HEK293 (cell line): ENCODE measurements around the gene ZDHHC3.
A peak's percentile ranks its signal among the peaks of the same experiment; 100 is the strongest.

Experiments
- ATF2 ChIP-seq: fragments of 450-650 bp; formaldehyde crosslinking; IDR thresholded peaks from 2 replicates; pipeline ENCODE4 v1.5.1; 2016; ENCODE audit warnings: missing biosample characterization, missing genetic modification characterization, low read depth
- EGR2 ChIP-seq: fragments of 450-650 bp; formaldehyde crosslinking; IDR thresholded peaks from 2 replicates; pipeline ENCODE4 v1.5.1; 2016; ENCODE audit warnings: low read depth, missing biosample characterization, missing genetic modification characterization
- GLI2 ChIP-seq: fragments of 450-650 bp; formaldehyde crosslinking; IDR thresholded peaks from 2 replicates; pipeline ENCODE4; 2017; ENCODE audit warnings: missing biosample characterization, missing genetic modification characterization, low read depth, borderline replicate concordance
- GLIS2 ChIP-seq: fragments of 450-650 bp; formaldehyde crosslinking; IDR thresholded peaks from 2 replicates; pipeline ENCODE4 v1.5.1; 2016; ENCODE audit warnings: missing biosample characterization, missing genetic modification characterization
- HOXC10 ChIP-seq: sonication (generic); formaldehyde crosslinking; IDR thresholded peaks from 2 replicates; pipeline ENCODE4 v1.8.1; 2023; ENCODE audit warnings: mild to moderate bottlenecking, missing genetic modification reagents
- KLF1 ChIP-seq: fragments of 450-650 bp; formaldehyde crosslinking; IDR thresholded peaks from 2 replicates; pipeline ENCODE4 v1.5.1; 2016; ENCODE audit warnings: missing biosample characterization, missing genetic modification characterization
- KLF7 ChIP-seq: fragments of 450-650 bp; formaldehyde crosslinking; IDR thresholded peaks from 2 replicates; pipeline ENCODE4 v1.5.1; 2016; ENCODE audit warnings: missing biosample characterization, missing genetic modification characterization, borderline replicate concordance
- MYNN ChIP-seq: fragments of 450-650 bp; formaldehyde crosslinking; IDR thresholded peaks from 2 replicates; pipeline ENCODE4 v1.5.1; 2016; ENCODE audit warnings: missing biosample characterization, missing genetic modification characterization, borderline replicate concordance
- PRDM1 ChIP-seq: fragments of 450-650 bp; formaldehyde crosslinking; IDR thresholded peaks from 2 replicates; pipeline ENCODE4; 2016; ENCODE audit warnings: missing biosample characterization, missing genetic modification characterization
- REPIN1 ChIP-seq: fragments of 450-650 bp; formaldehyde crosslinking; IDR thresholded peaks from 2 replicates; pipeline ENCODE4 v1.5.1; 2017; ENCODE audit warnings: missing biosample characterization, missing genetic modification characterization, low read depth
- SALL2 ChIP-seq: fragments of 450-650 bp; formaldehyde crosslinking; IDR thresholded peaks from 2 replicates; pipeline ENCODE4 v1.5.0; 2017; ENCODE audit warnings: missing biosample characterization, mild to moderate bottlenecking, missing genetic modification characterization, borderline replicate concordance
- SP2 ChIP-seq: fragments of 450-650 bp; formaldehyde crosslinking; IDR thresholded peaks from 2 replicates; pipeline ENCODE4 v1.5.1; 2016; ENCODE audit warnings: missing biosample characterization, missing genetic modification characterization
- TCF7L2 ChIP-seq: IDR thresholded peaks from 2 replicates; pipeline ENCODE4 v1.6.1; 2011; ENCODE audit warnings: low read depth, mild to moderate bottlenecking, inconsistent platforms, low read length, moderate library complexity, borderline replicate concordance
- TRIM28 ChIP-seq: IDR thresholded peaks from 2 replicates; pipeline ENCODE4 v1.6.1; 2011; ENCODE audit warnings: low read length, control low read depth, borderline replicate concordance
- ZNF10 ChIP-seq: fragments of 450-650 bp; formaldehyde crosslinking; IDR thresholded peaks from 2 replicates; pipeline ENCODE4 v1.5.1; 2017; ENCODE audit warnings: missing biosample characterization, missing genetic modification characterization
- ZNF202 ChIP-seq: fragments of 450-650 bp; formaldehyde crosslinking; IDR thresholded peaks from 2 replicates; pipeline ENCODE4 v1.5.1; 2016; ENCODE audit warnings: missing biosample characterization, missing genetic modification characterization, borderline replicate concordance
- ZNF214 ChIP-seq: fragments of 450-650 bp; formaldehyde crosslinking; IDR thresholded peaks from 2 replicates; pipeline ENCODE4 v1.5.1; 2017; ENCODE audit warnings: missing biosample characterization, mild to moderate bottlenecking, missing genetic modification characterization, borderline replicate concordance
- ZNF341 ChIP-seq: fragments of 450-650 bp; formaldehyde crosslinking; IDR thresholded peaks from 2 replicates; pipeline ENCODE4; 2016; ENCODE audit warnings: low read depth, missing biosample characterization, missing genetic modification characterization
- ZNF366 ChIP-seq: fragments of 450-650 bp; formaldehyde crosslinking; conservative IDR thresholded peaks from 2 replicates; pipeline ENCODE4 v1.5.1; 2016; ENCODE audit warnings: missing biosample characterization, missing genetic modification characterization
- ZNF416 ChIP-seq: fragments of 450-650 bp; formaldehyde crosslinking; IDR thresholded peaks from 2 replicates; pipeline ENCODE4 v1.5.1; 2016; ENCODE audit warnings: missing biosample characterization, missing genetic modification characterization
- ZNF530 ChIP-seq: fragments of 450-650 bp; formaldehyde crosslinking; IDR thresholded peaks from 2 replicates; pipeline ENCODE4 v1.5.1; 2016; ENCODE audit warnings: low read depth, missing biosample characterization, missing genetic modification characterization
- ZNF629 ChIP-seq: fragments of 450-650 bp; formaldehyde crosslinking; IDR thresholded peaks from 2 replicates; pipeline ENCODE4 v1.5.1; 2017; ENCODE audit warnings: missing biosample characterization, missing genetic modification characterization
- ZNF645 ChIP-seq: fragments of 450-650 bp; formaldehyde crosslinking; IDR thresholded peaks from 2 replicates; pipeline ENCODE4; 2016; ENCODE audit warnings: missing biosample characterization, missing genetic modification characterization
- ZNF707 ChIP-seq: fragments of 450-650 bp; formaldehyde crosslinking; IDR thresholded peaks from 2 replicates; pipeline ENCODE4 v1.5.1; 2016; ENCODE audit warnings: missing biosample characterization, missing genetic modification characterization
- ZNF76 ChIP-seq: fragments of 450-650 bp; formaldehyde crosslinking; IDR thresholded peaks from 2 replicates; pipeline ENCODE4; 2016; ENCODE audit warnings: low read depth, missing biosample characterization, missing genetic modification characterization, borderline replicate concordance
- ZNF785 ChIP-seq: fragments of 450-650 bp; formaldehyde crosslinking; IDR thresholded peaks from 2 replicates; pipeline ENCODE4 v1.5.1; 2016; ENCODE audit warnings: missing biosample characterization, missing genetic modification characterization
- ZSCAN23 ChIP-seq: fragments of 450-650 bp; formaldehyde crosslinking; IDR thresholded peaks from 2 replicates; pipeline ENCODE4 v1.5.1; 2016; ENCODE audit warnings: missing biosample characterization, missing genetic modification characterization
- TF ChIP-seq, protein P1 (sequence below): IDR thresholded peaks from 2 replicates; pipeline ENCODE4 v1.6.1; 2011; ENCODE audit warnings: mild to moderate bottlenecking, low read depth, low read length, borderline replicate concordance
- TF ChIP-seq, protein P2 (sequence below): fragments of 450-650 bp; formaldehyde crosslinking; IDR thresholded peaks from 2 replicates; pipeline ENCODE4 v1.5.1; 2017; ENCODE audit warnings: missing biosample characterization, missing genetic modification characterization
- TF ChIP-seq, protein P3 (sequence below): fragments of 450-650 bp; formaldehyde crosslinking; IDR thresholded peaks from 2 replicates; pipeline ENCODE4 v1.5.1; 2016; ENCODE audit warnings: missing biosample characterization, missing genetic modification characterization
- TF ChIP-seq, protein P4 (sequence below): fragments of 450-650 bp; formaldehyde crosslinking; IDR thresholded peaks from 2 replicates; pipeline ENCODE4 v1.5.1; 2016; ENCODE audit warnings: missing biosample characterization, missing genetic modification characterization

Gene ZDHHC3

GRCh38 chr3:44995142-44995770 is 19.3 kb upstream of the ZDHHC3 start (continued):
- TF ChIP-seq ZNF645 (tag by site-specific recombination), result no peak
- peak; percentile 71 for TF ChIP-seq KLF1
- no peak for TF ChIP-seq REPIN1 (tag by site-specific recombination)
- peak; percentile 84 for TF ChIP-seq ZNF341 (tag by site-specific recombination)
- TF ChIP-seq, protein P1, sequence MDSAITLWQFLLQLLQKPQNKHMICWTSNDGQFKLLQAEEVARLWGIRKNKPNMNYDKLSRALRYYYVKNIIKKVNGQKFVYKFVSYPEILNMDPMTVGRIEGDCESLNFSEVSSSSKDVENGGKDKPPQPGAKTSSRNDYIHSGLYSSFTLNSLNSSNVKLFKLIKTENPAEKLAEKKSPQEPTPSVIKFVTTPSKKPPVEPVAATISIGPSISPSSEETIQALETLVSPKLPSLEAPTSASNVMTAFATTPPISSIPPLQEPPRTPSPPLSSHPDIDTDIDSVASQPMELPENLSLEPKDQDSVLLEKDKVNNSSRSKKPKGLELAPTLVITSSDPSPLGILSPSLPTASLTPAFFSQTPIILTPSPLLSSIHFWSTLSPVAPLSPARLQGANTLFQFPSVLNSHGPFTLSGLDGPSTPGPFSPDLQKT, result no peak
- 0 out of 2 replicates have a peak, but pooled peaks have one; percentile 51 for TF ChIP-seq MYNN (tag by site-specific recombination)
- no peak for TF ChIP-seq ZNF10 (tag by site-specific recombination)
- no peak for TF ChIP-seq PRDM1 (tag by site-specific recombination)
- peak; percentile 90 for TF ChIP-seq GLI2
- no peak for TF ChIP-seq GLIS2
- TF ChIP-seq, protein P2, sequence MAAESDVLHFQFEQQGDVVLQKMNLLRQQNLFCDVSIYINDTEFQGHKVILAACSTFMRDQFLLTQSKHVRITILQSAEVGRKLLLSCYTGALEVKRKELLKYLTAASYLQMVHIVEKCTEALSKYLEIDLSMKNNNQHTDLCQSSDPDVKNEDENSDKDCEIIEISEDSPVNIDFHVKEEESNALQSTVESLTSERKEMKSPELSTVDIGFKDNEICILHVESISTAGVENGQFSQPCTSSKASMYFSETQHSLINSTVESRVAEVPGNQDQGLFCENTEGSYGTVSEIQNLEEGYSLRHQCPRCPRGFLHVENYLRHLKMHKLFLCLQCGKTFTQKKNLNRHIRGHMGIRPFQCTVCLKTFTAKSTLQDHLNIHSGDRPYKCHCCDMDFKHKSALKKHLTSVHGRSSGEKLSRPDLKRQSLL, result no peak
- TF ChIP-seq, protein P3, sequence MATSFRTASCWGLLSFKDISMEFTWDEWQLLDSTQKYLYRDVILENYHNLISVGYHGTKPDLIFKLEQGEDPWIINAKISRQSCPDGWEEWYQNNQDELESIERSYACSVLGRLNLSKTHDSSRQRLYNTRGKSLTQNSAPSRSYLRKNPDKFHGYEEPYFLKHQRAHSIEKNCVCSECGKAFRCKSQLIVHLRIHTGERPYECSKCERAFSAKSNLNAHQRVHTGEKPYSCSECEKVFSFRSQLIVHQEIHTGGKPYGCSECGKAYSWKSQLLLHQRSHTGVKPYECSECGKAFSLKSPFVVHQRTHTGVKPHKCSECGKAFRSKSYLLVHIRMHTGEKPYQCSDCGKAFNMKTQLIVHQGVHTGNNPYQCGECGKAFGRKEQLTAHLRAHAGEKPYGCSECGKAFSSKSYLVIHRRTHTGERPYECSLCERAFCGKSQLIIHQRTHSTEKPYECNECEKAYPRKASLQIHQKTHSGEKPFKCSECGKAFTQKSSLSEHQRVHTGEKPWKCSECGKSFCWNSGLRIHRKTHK (tag by site-specific recombination), result no peak
- no peak for TF ChIP-seq ATF2 (tag by site-specific recombination)
- peak; percentile 60; the same call in 1 of the 2 replicates for TF ChIP-seq ZNF76
- peak; percentile 70; the same call in 1 of the 2 replicates for TF ChIP-seq KLF7
- no peak for TF ChIP-seq ZNF416 (tag by site-specific recombination)
- TF ChIP-seq ZNF214 (tag by site-specific recombination), result no peak
- 0 out of 2 replicates have a peak, but pooled peaks have one; percentile 5 for TF ChIP-seq EGR2
- TF ChIP-seq ZNF366 (tag by site-specific recombination), result peak; percentile 94
- TF ChIP-seq HOXC10 (CRISPR knock-in tag), result no peak
- TF ChIP-seq SP2, result peak; percentile 35; the same call in 1 of the 2 replicates
- TF ChIP-seq, protein P4, sequence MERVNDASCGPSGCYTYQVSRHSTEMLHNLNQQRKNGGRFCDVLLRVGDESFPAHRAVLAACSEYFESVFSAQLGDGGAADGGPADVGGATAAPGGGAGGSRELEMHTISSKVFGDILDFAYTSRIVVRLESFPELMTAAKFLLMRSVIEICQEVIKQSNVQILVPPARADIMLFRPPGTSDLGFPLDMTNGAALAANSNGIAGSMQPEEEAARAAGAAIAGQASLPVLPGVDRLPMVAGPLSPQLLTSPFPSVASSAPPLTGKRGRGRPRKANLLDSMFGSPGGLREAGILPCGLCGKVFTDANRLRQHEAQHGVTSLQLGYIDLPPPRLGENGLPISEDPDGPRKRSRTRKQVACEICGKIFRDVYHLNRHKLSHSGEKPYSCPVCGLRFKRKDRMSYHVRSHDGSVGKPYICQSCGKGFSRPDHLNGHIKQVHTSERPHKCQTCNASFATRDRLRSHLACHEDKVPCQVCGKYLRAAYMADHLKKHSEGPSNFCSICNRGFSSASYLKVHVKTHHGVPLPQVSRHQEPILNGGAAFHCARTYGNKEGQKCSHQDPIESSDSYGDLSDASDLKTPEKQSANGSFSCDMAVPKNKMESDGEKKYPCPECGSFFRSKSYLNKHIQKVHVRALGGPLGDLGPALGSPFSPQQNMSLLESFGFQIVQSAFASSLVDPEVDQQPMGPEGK (tag by site-specific recombination), result peak; percentile 43; the same call in 1 of the 2 replicates
- TF ChIP-seq ZNF785 (tag by site-specific recombination), result no peak
- 0 out of 2 replicates have a peak, but pooled peaks have one; percentile 62 for TF ChIP-seq ZSCAN23
- peak; percentile 66; the same call in 1 of the 2 replicates for TF ChIP-seq TRIM28
- TF ChIP-seq ZNF707, result no peak
- no peak for TF ChIP-seq ZNF530
- TF ChIP-seq SALL2, result no peak
- TF ChIP-seq TCF7L2, result no peak; the same call in 1 of the 2 replicates
- TF ChIP-seq ZNF202 (tag by site-specific recombination), result no peak
- peak; percentile 84 for TF ChIP-seq ZNF629 (tag by site-specific recombination)
